Lower lobe of right lung (tissue), 2 donors: ENCODE results near the gene GBP1. TPM values are rescaled to one million over a fixed set of nuclear protein-coding genes. Genes with fewer than 3 reads are reported as not detected.
A peak's percentile ranks its signal among the peaks of the same experiment; 100 is the strongest.

Source experiments
- ATAC-seq, 2 donors: fragments of 200-7000 bp; cut with Tn5 transposase; one replicate each; pipeline ENCODE4 v1.9.1; 2020 to 2022; ENCODE audit warnings: mild to moderate bottlenecking in 2 of 2, moderate library complexity in 2 of 2
- DNase-seq: peaks from one replicate; pipeline ENCODE4 v3.0.0-alpha.2; 2020
- H3K27ac ChIP-seq: fragments of 200-600 bp; one replicate; pipeline ENCODE4 v1.8.0; 2022
- H3K27me3 ChIP-seq: fragments of 200-600 bp; one replicate; pipeline ENCODE4 v1.8.0; 2022; ENCODE audit warnings: low read depth
- H3K36me3 ChIP-seq: fragments of 200-600 bp; one replicate; pipeline ENCODE4 v1.8.0; 2022; ENCODE audit warnings: mild to moderate bottlenecking
- H3K4me1 ChIP-seq: fragments of 200-600 bp; one replicate; pipeline ENCODE4 v1.8.0; 2022
- H3K4me3 ChIP-seq: fragments of 200-600 bp; one replicate; pipeline ENCODE4 v1.8.0; 2022; ENCODE audit warnings: mild to moderate bottlenecking
- H3K9me3 ChIP-seq: fragments of 200-600 bp; one replicate; pipeline ENCODE4 v1.8.0; 2022
- intact Hi-C: fragments of 100-400 bp; cut with DNase I; formaldehyde crosslinking; loops from one replicate; pipeline ENCODE4 v1.11.0; 2022
- total RNA-seq: library from RNA; stranded (reverse); fragmentation: NEBNext Ultra II Directional; extraction: Animal tissue kit (Norgen Biotek cat#: 25700); gene quantifications from one replicate; pipeline ENCODE4 v1.2.1, GENCODE V29; 2021
- TF ChIP-seq, protein P1 (sequence below): fragments of 200-600 bp; IDR thresholded peaks from one replicate; pipeline ENCODE4 v1.8.0; 2022; ENCODE audit warnings: antibody characterized with exemption, mild to moderate bottlenecking
- donor health status: DM: no; HTN: yes; CAD: no; lungs with severe emphysema.

The GBP1 gene
- total RNA-seq, 1 donor from 2014 or later, result 54.2 TPM

- ATAC-seq (no peak), DNase-seq (no peak)
- no peak overlapping the region for H3K27ac ChIP-seq
- no peaks in the 10 kb centered on the region for H3K36me3 ChIP-seq
- intact Hi-C loops, result no loop called here
- peaks cover 13% of the 10 kb centered on the region for H3K4me1 ChIP-seq
- no peaks in the 10 kb centered on the region for H3K9me3 ChIP-seq
- TF ChIP-seq, protein P1, sequence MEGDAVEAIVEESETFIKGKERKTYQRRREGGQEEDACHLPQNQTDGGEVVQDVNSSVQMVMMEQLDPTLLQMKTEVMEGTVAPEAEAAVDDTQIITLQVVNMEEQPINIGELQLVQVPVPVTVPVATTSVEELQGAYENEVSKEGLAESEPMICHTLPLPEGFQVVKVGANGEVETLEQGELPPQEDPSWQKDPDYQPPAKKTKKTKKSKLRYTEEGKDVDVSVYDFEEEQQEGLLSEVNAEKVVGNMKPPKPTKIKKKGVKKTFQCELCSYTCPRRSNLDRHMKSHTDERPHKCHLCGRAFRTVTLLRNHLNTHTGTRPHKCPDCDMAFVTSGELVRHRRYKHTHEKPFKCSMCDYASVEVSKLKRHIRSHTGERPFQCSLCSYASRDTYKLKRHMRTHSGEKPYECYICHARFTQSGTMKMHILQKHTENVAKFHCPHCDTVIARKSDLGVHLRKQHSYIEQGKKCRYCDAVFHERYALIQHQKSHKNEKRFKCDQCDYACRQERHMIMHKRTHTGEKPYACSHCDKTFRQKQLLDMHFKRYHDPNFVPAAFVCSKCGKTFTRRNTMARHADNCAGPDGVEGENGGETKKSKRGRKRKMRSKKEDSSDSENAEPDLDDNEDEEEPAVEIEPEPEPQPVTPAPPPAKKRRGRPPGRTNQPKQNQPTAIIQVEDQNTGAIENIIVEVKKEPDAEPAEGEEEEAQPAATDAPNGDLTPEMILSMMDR, result no peak
- H3K4me3 ChIP-seq, result no peak overlapping the region
- no peaks in the 10 kb centered on the region for H3K27me3 ChIP-seq
Observed at GRCh38 chr1:89068291-89068690, 3.3 kb upstream of the GBP1 start.

DNA sequence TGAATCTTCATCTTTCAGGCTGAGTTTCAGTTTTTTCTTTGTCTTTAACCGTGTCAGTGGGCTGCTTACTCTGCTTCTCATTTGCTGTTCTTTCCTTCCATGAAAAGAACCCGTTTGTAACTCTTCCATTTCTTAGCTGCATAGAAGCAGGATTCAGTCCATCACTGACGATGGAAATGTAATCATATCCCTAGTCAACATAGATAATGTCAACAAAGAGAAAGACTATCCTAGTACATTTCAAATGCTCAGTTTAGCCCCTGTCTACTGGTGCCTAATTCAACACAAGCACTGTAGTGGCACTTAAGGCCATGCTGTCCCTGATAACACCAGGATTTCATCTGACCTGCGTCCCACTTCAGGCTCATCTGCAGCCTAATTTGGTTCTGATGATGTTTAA is 376 bp downstream of the GBP1 start:
- intact Hi-C loops, result no loop called here
- Histone ChIP-seq H3K9me3 (no peaks in the 10 kb centered on the region), H3K4me1 (peaks cover 30% of the 10 kb centered on the region), H3K36me3 (peaks cover 7% of the 10 kb centered on the region), H3K27ac (peak overlapping the region; percentile 85), H3K4me3 (peak overlapping the region; percentile 63), H3K27me3 (no peaks in the 10 kb centered on the region)
- DNase-seq (no peak), ATAC-seq (peak; percentile 67 to 68)
- TF ChIP-seq, protein P1, result no peak

GRCh38 chr1:89063094-89063493 is 1.9 kb downstream of the GBP1 start:
- peaks cover 30% of the 10 kb centered on the region for H3K4me1 ChIP-seq
- TF ChIP-seq, protein P1, result no peak
- no peaks in the 10 kb centered on the region for H3K27me3 ChIP-seq
- H3K27ac ChIP-seq, result peak overlapping the region; percentile 3
- no peaks in the 10 kb centered on the region for H3K9me3 ChIP-seq
- no peak overlapping the region for H3K4me3 ChIP-seq
- intact Hi-C loops, result no loop called here
- ATAC-seq (no peak), DNase-seq (no peak)
- peaks cover 22% of the 10 kb centered on the region for H3K36me3 ChIP-seq

DNA sequence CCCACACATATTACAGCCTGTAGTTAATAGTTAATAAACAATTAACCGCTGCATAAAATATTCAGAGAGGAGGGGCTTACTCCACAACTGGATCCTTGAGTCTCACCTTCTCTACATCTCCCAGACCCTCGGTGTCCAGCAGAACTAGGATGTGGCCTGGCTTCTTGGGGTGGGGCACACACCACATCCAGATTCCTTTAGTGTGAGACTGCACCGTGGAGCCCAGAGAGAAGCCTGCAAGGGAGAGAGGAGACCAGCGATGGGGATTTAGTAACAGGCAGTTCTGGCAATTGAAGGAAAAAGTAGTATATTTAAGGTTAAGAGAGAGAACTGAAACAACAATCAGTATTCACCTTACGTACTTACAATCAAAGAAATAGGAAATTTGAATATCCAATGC is 4.9 kb downstream of the GBP1 start:
- intact Hi-C loops, result no loop called here
- ATAC-seq (no peak), DNase-seq (no peak)
- Histone ChIP-seq H3K27me3 (no peaks in the 10 kb centered on the region), H3K4me3 (no peak overlapping the region), H3K36me3 (peaks cover 50% of the 10 kb centered on the region), H3K9me3 (no peaks in the 10 kb centered on the region), H3K4me1 (peaks cover 23% of the 10 kb centered on the region), H3K27ac (no peak overlapping the region)
- TF ChIP-seq, protein P1, result no peak

DNA sequence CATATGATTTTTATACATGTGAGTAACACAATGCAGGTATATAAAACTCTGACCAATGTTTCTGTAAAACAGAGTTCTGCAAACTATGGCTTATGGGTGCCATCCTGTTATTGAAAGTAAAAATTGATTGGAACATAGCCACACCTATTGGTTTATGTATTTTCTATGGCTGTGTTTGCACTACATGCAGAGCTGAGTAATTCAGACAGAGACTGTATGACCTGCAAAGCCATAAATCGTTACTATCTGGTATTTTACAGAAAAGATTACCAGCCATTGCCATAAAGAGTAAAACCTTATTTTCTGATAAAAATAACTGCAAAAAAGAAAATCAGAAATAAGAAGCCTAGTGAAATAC is 13.1 kb downstream of the GBP1 start:
- no peak overlapping the region for H3K27ac ChIP-seq
- peaks cover 54% of the 10 kb centered on the region for H3K36me3 ChIP-seq
- no peaks in the 10 kb centered on the region for H3K9me3 ChIP-seq
- TF ChIP-seq, protein P1, result no peak
- no peak for ATAC-seq
- no peaks in the 10 kb centered on the region for H3K27me3 ChIP-seq
- no peak overlapping the region for H3K4me3 ChIP-seq
- no peaks in the 10 kb centered on the region for H3K4me1 ChIP-seq
- no peak for DNase-seq
- intact Hi-C loops, result no loop called here
